Germinal center (tissue), 1 donor: ENCODE data around the gene PEF1.

Experiments
- DNase-seq: peaks from one replicate; pipeline ENCODE4 v3.0.0; 2012; ENCODE audit warnings: mixed read lengths, low spot score

Gene PEF1

DNA sequence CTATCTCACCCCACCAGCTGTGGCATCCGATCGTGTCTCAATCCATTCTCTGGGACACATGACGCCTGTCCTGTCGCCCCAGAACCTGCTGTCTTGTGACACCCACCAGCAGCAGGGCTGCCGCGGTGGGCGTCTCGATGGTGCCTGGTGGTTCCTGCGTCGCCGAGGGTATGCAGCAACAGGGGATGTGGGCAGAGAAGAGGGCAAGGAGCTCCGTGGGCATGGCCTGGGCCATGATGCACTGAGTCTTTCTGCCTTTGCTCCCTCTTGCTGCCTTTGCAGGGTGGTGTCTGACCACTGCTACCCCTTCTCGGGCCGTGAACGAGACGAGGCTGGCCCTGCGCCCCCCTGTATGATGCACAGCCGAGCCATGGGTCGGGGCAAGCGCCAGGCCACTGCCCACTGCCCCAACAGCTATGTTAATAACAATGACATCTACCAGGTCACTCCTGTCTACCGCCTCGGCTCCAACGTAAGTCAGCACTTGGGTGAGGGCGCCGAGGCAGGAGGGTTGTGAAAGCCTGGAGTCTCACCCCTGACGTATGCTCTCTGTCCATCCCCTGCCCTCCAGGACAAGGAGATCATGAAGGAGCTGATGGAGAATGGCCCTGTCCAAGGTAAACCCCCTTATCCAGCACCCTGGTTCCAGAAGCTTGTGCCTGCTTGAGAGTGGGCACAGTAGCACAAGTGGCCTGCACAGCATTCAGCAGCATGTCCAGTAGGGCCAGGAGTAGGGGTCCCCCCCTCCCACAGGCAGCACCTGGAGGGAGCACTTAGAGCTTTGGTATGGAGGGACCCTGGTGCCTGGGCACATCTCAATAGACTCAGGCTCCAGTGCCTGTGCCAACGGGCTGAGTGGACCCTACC is 59.6 kb downstream of the PEF1 start:
- DNase-seq, result no peak

- DNase-seq, result no peak
Measured at GRCh38 chr1:31583995-31584868, 60.4 kb downstream of the PEF1 start.

DNA sequence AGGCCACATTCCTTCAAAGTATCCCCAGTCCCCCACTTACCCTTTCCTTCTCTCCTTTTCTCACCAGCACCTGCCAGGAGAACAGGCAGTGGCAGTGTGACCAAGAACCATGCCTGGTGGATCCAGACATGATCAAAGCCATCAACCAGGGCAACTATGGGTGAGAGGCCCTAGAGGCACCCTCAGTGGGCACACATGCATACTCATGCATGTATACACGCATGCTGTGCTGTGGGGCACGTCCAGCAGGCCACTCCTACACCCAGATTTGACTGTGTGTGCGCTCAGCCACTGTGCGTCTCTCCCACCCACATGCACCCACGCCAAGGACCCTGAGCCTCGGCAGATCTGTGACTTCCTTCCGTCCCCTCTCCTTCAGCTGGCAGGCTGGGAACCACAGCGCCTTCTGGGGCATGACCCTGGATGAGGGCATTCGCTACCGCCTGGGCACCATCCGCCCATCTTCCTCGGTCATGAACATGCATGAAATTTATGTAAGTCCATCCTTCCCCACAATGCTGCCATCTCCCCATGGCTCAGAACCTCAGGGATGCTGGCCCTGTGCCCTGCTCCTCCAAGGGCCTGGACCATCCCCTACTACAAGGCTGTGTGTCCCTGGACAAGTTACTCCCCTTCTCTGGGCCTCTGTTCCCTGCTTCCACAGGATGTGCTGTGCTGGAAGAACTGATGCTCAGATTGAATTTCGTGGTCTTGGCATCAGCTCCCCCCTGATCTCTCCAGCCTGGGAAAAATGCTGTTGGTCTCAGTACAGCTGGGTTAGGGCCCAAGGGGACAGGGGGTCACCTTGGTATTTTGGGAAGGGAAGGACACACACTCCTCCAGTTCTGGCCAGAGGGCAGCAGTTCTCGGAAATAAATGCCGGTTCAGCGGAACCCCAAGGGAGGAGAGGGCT is 61.3 kb downstream of the PEF1 start:
- DNase-seq, result no peak

GRCh38 chr1:31581821-31582810 is 62.6 kb downstream of the PEF1 start:
- no peak for DNase-seq

DNA sequence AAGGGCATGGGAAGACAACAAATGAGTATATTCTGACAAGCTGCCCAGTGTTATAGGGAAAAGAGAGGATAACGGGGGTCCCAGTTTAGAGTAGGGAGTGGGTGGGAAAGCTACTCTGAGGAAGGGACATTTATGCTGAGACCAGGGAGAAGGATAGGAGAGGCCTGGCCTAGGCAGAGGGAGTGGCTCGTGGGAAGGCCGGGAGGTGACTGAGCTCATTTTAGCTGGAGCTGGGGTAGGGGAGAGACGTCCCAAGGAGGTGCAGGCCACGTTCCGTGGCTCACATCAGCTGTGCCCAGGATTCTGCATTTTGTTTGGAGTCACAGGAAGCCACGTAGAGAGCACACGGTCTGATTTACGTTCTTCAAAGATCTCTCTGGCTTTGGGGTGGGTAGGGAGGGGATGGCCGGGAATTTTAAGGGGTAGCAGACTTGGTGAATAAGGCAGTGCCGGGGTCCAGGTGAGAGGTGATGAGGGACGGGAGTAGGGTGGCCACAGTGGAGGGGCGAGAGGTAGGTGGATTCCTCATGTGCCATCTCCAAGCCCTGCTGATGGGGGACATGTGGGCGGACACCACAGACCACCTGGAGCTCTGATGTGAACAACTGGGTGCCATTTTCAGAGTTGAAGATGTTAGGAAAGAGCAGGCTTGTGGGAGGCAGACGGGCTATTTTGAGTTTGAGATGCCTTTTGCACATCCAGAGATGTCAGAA is 63.6 kb downstream of the PEF1 start:
- DNase-seq, result no peak

GRCh38 chr1:31580513-31580870 is 64.2 kb downstream of the PEF1 start:
- no peak for DNase-seq
